Fibroblast of upper back skin (primary cell): ENCODE data around the gene MMP17.
"Not testable (repeated sequence)": the region's sequence is repeated elsewhere in the genome, so short reads cannot be mapped to it uniquely, and the experiment has no call there.

Source experiments
- DNase-seq: peaks from one replicate; pipeline ENCODE4 v3.0.0-alpha.2; 2013

MMP17 gene

GRCh38 chr12:131867471-131867870 is 39.3 kb downstream of the MMP17 start:
- no peak for DNase-seq

- no peak for DNase-seq
Observed at GRCh38 chr12:131867891-131868675, 39.9 kb downstream of the MMP17 start.

- peak; percentile 55 for DNase-seq
Observed at GRCh38 chr12:131869871-131870418, 41.8 kb downstream of the MMP17 start.

GRCh38 chr12:131871677-131872076 is 43.5 kb downstream of the MMP17 start:
- no peak for DNase-seq

- peak; percentile 65 for DNase-seq
Observed at GRCh38 chr12:131872154-131873051, 44.2 kb downstream of the MMP17 start.

- no peak for DNase-seq
Observed at GRCh38 chr12:131873293-131873692, 45.1 kb downstream of the MMP17 start.

- DNase-seq, result not testable (repeated sequence)
Observed at GRCh38 chr12:131874972-131875371, 46.8 kb downstream of the MMP17 start.

- DNase-seq, result not testable (repeated sequence)
Observed at GRCh38 chr12:131877216-131877615, 49.0 kb downstream of the MMP17 start.

GRCh38 chr12:131878436-131878835 is 50.2 kb downstream of the MMP17 start:
- DNase-seq, result not testable (repeated sequence)

GRCh38 chr12:131882804-131883520 is 54.8 kb downstream of the MMP17 start:
- no peak for DNase-seq

GRCh38 chr12:131883521-131883900 is 55.3 kb downstream of the MMP17 start:
- no peak for DNase-seq

GRCh38 chr12:131885076-131885475 is 56.9 kb downstream of the MMP17 start:
- not testable (repeated sequence) for DNase-seq

GRCh38 chr12:131885543-131886057 is 57.4 kb downstream of the MMP17 start:
- DNase-seq, result no peak

- DNase-seq, result not testable (repeated sequence)
Observed at GRCh38 chr12:131891722-131892121, 63.5 kb downstream of the MMP17 start.

- no peak for DNase-seq
Observed at GRCh38 chr12:131892711-131893604, 64.8 kb downstream of the MMP17 start.

GRCh38 chr12:131893605-131894312 is 65.6 kb downstream of the MMP17 start:
- no peak for DNase-seq

GRCh38 chr12:131894313-131894860 is 66.2 kb downstream of the MMP17 start, which contains the start of gene ULK1:
Gene ULK1 (plus strand): TSS chr12:131894622. CDS start chr12:131895002, 380 bp downstream.
- DNase-seq, result peak; percentile 84

GRCh38 chr12:131894981-131895639 is 66.9 kb downstream of the MMP17 start:
- no peak for DNase-seq

GRCh38 chr12:131895640-131896079 is 67.5 kb downstream of the MMP17 start:
- no peak for DNase-seq
